Superior temporal gyrus (tissue), 1 donor: ENCODE data around the gene ZSCAN21.
"Not testable (repeated sequence)": the region's sequence is repeated elsewhere in the genome, so short reads cannot be mapped to it uniquely, and the experiment has no call there.

Source experiments
- DNase-seq: peaks from one replicate; pipeline ENCODE4 v3.0.0-alpha.2; 2016; ENCODE audit errors: extremely low spot score

The ZSCAN21 gene

DNA sequence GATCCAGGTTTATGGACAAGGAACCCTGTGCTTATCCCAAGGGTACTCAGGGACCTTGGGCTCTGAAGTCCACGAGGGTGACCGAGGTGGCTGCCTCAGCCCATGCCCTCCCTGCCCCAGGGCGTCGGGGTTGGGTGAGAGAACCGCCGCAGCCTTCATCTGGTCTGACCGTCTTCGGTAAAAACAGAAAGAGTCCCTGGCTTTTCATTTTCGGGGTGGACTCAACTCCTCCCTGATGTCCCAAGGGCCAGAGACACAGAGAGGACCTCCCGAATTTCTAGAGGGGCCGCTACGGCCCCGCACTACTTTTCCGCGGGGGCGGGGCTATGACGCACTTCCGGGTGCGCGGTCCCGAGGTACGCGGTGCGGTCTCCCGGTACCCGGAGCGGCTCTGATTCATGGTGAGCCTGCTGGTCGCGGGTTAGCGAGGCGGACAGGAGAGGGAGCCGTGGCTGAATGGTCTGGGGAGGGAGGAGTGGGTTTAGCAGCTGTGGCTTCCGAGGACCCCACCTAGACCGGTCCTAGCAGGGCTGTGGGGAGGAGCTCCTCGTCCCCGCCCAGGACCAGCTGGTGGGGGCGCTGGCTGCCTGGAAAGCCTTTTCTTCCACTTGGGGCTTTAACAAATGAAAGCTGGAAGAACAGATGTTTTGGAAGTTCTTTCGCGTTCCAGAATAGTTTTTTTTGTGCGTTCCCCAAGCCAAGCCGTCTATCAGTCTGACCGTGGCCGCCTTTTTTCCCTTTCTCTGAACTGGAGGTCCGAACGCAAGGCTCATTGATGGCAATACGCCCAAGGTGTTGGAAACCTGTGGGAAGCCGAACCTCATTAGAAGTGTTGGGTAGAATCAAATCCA is at the start of gene ZSCAN21:
Gene ZSCAN21, plus strand, starts transcription at position 334 of the 851 bp plus-strand sequence. CDS start 7,233 bp downstream, outside the sequence.
- peak; percentile 89 for DNase-seq

DNA sequence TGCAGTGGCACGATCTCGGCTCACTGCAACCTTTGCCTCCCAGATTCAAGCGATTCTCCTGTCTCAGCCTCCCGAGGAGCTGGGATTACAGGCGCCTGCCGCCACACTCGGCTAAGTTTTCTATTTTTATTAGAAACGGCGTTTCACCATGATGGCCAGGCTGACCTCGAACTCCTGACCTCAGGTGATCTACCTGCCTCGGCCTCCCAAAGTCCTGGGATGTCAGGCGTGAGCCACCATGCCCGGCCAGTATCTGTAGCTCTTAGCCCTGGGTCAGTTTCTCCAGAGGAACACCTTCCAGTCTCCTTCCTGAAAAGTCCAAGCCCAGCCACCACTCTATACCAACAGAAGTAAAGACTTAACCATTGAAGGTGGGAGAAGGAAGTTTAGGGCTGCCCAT is 49.3 kb upstream of the ZSCAN21 start:
- no peak for DNase-seq

DNA sequence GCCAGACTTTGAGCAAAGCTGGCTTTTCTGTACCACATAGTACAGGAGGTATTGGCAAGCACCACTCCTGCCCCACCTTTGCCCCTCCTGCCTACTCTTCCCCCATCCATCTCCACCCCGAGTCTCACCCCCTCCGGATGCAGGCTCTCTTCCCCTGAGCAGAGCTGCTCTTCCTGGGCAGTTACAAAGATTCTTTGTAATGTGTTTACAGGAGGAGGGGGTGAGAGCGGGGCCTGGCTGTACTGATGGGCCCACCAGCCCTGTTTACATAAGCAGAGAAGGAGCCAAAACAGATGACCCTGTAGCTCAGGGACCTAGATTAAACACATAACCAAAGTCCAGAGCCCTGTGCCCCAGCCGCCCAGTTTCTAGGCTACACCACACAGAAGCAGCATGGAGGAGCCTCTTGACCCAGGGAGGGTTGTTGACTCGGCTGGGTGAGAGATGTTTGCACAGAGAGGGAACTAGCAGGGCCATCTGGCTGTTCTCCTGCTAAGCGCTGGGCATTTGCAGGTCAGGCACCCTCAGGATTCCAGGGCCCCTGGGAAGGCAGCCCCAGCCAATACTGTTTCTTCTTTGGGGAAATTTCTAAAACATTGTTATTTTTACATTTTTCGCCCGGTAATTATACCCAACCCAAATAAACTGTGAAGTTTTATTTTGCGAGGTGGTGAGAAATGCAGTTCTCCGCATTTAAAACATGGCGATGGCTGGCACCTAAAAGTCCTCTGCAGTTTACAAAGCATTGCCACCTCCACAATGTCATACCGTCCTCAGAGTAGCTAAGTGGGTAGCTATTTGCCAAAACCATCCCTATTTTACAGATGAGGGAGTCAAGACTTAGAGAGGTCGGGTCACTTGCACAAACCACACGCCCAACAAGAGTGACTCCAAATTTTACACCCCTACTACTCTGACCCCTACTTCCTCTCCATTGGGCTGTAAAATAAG is 45.6 kb upstream of the ZSCAN21 start:
- DNase-seq: peak; percentile 83

DNA sequence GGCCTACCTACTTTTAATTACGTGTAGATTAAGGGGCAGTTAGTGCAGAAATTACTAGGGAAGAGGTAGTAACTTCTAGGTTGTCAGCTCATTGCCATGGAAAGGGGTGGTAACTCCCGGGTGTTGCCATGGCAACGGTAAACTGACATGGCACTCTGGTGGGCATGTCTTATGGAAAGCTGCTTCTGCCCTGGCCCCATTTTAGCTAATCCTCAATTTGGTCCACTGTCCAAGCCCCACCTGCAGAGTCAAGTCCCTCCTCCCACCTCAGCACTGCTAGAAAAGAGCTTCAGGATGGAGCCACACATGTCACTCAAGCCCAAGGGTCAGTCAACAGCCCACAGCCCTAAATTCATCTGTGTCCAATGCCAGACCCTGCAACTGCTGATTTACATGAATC is 41.7 kb upstream of the ZSCAN21 start:
- no peak for DNase-seq

DNA sequence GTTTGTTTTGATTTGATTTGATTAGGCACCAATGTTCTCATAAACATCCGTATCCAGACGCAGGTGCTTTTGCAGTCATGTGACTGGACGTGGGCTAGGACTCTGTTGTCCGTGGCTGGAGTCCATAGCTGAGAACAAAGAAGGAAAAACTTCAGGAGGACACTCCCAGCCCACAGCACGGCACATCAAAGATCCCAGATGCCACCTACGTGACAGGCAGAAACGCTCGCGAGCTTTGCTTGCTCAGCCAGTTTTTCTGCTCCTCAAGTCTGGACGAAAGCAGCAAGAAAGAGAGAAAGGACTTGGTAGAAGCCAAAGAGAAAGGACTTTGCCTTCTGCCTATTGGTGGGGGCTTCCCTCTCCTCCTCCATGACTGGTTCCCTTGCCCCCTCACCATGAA is 41.0 kb upstream of the ZSCAN21 start:
- DNase-seq: no peak

DNA sequence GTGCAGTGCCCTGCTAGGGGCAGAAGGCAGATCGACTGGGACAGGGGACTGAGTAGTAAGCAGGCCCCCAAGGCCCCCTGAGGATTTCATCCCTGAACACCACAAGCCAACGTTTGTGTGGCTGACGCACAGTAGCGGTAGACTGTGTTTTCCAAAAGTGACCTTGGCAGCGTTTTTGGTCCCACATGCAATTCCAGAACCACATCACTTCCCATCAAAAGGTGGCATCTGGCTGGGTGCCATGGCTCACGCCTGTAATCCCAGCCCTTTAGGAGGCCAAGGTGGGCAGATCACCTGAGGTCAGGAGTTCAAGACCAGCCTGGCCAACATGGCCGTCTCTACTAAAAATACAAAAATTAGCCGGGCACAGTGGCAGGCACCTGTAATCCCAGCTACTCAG is 39.6 kb upstream of the ZSCAN21 start:
- not testable (repeated sequence) for DNase-seq

DNA sequence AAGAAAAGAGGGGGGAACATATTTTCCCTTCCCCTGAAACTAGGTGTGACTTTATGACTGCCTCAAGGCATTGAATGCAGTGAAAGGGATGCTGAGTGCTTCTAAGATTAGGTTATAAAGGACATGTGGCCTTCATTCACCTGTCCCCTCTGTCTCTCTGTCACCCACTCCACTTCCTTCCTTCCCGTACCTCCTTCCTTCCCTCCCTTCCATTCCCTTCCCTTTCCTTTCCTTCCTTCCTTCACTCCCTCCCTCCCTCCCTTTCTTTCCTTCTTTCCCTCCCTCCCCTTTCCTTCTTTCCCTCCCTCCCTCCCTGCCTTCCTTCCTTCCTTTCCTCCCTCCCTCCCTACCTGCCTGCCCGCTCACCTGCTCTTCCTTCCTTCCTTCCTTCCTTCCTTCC is 38.7 kb upstream of the ZSCAN21 start:
- no peak for DNase-seq

DNA sequence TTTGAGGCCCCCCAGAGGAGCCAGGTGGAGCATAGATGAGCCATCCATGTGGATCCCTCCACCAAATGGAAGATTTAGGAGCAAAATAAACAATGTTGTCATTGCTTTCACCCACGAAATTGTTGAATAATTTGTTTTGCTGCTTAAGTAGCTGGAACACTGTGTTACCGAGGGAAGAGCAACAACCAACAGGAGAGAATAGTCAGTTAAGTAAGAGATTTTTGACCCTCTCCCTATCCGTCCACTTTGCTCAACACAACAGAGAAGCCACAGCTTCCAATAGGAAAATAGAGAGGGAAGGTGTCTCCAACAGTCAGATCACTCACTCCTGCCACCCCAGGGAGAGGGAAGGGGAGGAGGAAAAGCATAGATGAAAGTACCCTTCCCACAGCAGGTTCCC is 38.1 kb upstream of the ZSCAN21 start:
- no peak for DNase-seq

DNA sequence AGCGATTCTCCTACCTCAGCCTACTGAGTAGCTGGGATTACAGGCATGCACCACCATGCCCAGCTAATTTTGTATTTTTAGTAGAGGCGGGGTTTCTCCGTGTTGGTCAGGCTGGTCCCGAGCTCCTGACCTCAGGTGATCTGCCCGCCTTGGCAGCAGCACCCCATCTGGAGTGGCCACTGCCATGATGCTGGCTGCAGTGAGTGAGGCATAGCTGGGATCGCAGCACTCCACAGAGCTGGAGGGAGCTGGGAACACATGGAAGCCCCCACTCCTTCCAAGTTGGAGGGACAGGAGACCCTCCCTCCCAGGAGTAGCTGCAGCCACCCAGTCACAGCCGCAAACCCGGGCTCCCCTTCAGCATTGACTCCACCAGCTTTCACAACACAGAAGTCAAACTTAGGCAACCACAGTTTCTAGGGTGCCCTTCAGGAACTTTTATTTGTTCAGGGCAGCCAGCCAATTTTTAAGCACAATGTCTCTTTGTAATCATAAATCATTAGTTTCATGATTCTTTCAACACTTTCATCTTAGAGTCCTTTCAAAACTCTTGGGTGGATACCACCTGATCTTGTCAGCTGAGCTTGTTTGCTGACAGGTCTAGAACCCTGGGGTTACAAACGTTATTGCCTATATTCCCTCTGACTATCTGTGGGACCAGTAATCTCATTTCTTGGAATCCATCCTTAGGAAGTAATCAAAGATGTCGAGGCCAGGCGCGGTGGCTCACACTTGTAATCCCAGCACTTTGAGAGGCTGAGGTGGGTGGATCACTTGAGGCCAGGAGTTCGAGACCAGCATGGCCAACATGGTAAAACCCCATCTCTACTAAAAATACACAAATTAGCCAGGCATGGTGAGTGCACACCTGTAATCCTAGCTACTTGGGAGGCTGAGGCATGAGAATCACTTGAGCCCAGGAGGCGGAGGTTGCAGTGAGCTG is 36.9 kb upstream of the ZSCAN21 start:
- DNase-seq: not testable (repeated sequence)

DNA sequence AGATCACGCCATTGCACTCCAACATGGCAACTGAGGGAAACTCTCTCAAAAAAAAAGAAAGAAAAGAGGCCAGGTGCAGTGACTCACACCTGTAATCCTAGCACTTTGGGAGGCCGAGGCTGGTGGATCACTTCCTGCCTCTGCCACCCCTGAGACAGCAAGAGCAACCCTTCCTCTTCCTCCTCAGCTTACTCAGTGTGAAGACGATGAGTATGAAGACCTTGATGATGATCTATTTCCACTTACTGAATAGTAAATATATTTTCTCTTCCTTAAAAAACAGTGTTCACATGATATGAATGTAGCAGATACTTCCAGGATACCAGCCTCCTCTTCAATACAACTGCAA is 36.3 kb upstream of the ZSCAN21 start:
- DNase-seq: no peak

DNA sequence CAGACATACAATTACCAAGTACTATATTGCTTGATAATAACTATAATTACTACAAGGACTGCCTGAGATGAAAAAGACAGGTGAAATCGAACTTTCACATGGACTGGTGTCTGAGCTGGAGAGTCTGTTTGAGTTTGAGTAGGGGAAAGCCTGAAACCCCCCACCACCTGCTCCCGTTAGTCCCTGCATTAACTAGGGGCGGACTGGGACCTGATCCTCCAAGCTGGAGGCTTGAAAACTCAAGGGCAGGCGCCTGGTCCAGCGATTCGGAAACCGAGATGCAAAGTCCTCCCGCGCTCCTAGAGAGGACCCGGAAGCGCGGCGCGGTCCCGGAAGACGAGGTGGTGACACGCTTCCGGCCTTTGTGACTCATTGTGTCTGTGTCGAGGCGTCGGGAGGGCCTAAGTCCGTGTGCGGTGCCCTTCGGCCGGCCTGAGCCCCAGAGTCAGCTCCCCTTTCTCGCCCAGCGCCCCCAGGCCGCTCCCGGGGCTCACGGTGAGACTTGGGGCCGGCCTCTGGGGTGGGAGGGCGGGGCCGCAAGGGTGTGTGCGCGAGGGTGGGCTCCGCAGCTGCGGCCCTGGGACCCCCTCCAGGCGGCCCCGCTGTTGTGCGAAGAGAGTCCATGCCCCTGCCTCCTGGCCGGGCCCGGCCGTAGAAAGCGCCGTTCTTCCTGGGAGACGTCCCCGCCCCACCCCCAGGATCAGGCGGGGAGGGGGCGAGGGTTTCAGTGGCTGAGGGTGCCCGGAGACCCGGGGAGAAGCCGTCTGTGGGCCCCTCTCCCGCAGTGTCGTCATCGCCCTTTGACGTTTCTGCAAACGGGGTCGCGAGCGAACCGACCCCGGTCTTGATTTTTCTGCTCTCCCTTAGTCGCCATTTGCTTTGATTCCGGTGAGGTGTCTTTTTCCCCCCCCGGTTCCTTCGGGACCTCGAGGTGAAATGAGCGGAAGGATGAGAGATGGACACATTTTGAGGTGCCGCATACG is 34.1 kb upstream of the ZSCAN21 start, which contains the start of gene ZKSCAN1:
Gene ZKSCAN1, plus strand, starts transcription at position 365 of the 983 bp plus-strand sequence. CDS start 7,911 bp downstream, outside the sequence.
- DNase-seq: peak; percentile 98

DNA sequence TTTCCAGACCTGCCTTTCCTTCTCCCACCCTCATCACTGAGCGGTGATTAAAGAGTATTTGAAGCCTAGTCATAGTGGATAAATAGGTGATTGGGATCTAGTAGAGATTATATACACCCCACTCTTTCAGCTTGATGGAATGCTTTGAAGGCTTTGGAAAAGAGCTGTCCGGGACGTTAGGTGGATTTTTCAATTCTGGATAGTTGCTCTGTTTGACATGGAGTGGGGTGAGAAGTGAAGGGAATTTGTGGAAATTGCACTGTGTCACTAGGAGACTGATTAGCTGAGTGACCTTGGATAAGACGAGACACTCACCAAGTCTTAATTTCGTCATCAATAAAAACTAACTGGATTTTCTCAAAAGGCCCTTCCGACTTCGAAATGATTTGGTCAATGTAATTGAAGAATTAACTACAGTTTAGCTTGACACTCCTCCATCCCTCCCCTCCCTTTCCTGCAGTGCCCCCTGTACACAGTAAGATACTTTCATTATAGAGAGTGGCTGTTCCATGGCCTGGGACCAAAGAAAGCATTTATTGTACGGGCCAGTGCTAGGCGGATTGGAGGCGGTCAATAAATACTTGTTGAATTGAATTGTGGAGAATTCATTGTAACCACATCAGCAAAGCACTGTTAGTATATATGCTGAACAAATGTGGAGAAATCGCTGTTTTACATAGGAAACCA is 33.2 kb upstream of the ZSCAN21 start:
- peak; percentile 95 for DNase-seq

DNA sequence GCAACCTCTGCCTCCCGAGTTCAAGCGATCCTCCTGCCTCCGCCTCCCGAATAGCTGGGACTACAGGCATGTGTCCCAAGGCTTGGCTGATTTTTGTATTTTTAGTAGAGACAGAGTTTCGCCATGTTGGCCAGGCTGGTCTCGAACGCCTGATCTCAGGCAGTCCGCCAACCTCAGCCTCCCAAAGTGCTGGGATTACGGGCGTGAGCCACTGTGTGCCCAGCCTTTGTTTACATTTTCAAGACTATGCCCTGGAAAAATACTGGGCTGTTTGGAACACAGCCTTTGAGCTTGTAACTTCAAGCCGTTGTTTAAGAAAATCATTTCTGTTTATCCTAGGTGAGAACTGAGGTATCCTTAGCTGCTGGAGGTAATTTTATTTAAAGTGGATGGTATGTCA is 32.3 kb upstream of the ZSCAN21 start:
- DNase-seq: peak; percentile 35

DNA sequence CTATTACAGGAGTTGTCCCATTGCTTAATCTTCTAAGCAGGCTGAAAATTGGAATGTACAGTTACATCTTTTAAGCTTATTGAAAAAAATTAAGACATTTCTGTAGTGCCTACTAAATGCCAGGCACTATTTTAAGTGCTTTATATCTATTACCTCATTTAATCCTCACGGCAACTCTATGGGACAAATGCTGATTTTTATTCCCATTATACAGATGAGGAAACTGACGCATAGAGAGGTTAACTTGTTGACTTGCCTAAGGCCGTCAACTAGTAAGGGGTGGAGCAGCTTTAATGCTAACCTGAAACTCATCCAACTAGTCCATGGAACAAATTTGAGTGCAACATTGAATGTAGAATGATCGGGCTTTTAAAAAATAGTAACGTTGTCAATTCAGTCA is 31.7 kb upstream of the ZSCAN21 start:
- DNase-seq: no peak

DNA sequence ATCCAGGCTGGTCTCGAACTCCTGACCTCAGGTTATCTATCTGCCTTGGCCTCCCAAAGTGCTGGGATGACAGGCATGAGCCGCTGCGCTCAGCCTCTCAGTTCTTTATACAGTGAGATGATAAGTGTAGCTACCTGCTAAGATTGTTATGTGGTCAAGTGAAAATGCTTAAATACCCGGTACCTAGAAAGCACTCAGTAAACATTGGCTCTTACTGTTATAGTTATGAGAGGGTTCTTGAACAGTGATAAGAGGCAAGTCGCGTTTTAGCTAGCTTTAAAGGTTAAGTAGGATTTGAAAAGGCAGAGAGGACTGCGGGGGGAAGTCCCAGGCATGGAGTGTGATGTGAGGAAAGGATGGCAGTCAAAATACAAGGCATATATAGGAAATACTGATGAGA is 29.7 kb upstream of the ZSCAN21 start:
- DNase-seq: no peak

DNA sequence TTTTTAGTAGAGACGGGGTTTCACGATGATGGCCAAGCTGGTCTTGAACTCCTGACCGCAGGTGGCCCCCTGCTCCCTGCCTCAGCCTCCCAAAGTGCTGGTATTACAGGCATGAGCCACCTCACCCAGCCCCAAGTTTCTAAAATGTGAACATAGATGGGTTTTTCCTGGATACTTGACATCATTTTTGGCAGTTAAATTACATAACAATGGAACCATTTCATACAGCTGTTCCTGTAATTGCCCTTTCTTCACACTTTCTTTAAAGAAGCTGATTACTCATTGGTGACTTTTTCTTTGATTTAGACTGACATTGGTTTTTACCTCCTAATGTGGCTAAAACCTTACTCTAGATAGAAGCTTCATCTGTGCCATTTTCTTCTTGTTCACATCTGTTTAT is 28.3 kb upstream of the ZSCAN21 start:
- no peak for DNase-seq

DNA sequence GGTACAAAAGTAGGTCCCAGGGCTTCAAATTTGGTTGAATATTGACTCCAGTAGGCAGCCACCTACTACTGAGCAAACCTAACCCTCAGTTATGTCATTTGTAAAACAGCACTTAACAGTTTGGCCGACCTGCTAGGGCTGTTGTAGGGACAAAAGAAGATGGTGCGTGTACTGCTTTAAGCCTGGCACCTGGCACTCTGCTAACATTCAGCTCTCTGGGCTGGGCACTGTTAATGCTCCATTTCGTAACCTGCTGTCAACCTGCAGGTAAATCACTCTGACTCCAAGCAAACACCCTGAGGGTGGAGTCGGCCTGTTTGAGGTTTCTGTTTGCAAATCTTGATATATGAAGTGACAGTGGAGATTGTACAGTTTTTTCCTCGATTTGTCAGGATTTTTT is 27.0 kb upstream of the ZSCAN21 start:
- DNase-seq: no peak

DNA sequence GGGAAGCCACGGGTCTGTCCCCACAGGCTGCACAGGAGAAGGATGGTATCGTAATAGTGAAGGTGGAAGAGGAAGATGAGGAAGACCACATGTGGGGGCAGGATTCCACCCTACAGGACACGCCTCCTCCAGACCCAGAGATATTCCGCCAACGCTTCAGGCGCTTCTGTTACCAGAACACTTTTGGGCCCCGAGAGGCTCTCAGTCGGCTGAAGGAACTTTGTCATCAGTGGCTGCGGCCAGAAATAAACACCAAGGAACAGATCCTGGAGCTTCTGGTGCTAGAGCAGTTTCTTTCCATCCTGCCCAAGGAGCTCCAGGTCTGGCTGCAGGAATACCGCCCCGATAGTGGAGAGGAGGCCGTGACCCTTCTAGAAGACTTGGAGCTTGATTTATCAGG is 26.0 kb upstream of the ZSCAN21 start:
- no peak for DNase-seq

DNA sequence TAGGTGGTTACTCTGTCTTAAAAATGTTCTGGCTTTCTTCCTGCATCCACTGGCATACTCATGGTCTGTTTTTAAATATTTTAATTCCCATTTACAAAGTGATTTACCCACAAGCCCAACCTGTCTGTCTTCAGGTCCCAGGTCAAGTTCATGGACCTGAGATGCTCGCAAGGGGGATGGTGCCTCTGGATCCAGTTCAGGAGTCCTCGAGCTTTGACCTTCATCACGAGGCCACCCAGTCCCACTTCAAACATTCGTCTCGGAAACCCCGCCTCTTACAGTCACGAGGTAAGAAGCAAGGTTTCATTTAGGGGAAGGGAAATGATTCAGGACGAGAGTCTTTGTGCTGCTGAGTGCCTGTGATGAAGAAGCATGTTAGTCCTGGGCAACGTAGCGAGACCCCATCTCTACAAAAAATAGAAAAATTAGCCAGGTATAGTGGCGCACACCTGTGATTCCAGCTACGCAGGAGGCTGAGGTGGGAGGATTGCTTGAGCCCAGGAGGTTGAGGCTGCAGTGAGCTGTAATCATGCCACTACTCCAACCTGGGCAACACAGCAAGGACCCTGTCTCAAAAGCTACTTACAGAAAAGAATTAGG is 25.5 kb upstream of the ZSCAN21 start:
- no peak for DNase-seq
